GM12864 (cell line): ENCODE results near the gene SLC13A2.

Experiments
- DNase-seq: peaks from one replicate; pipeline ENCODE4 v3.0.0-alpha.2; 2011; ENCODE audit warnings: low read depth
- H3K4me3 ChIP-seq: 2 replicates; pipeline ENCODE4 v1.5.1; 2011; ENCODE audit warnings: mild to moderate bottlenecking, low read depth, low read length, control low read depth
- CTCF ChIP-seq: IDR thresholded peaks from 2 replicates; pipeline ENCODE4 v1.5.1; 2011; ENCODE audit warnings: low read depth, mild to moderate bottlenecking, moderate library complexity, low read length, control low read depth, inconsistent platforms; ENCODE audit errors: missing control alignments

The SLC13A2 gene

DNA sequence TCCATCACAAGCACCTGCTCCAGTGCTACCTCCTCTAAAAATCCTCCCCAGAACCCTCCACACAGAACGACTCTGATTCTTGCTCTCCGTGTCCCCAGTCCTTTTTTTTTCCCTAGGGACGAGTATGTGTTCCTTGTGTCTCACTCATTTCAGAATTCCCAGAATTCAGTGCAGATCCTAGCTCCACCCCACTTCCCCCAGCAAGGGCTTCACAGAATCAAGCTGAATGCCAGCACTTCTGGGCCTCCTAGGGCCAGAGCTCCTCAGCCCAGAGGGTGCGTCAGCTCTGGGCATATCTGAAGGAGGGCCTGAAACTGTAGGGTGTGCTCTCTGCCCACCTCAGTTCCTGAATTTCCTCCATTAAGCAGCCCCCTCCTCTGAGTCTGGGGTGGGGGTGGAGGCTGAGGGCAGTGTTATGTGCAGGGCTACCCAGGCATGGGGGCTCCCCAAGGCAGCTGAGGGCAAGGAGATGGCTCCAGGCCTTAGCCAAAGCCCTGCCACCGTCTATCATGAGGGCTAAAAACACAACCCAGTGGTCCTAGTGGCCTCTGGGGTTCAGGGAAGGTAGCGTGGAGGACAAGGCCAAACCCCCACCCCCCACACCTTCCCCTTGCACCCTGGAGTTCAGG is 72.5 kb downstream of the SLC13A2 start:
- H3K4me3 ChIP-seq = no peak overlapping the region
- DNase-seq = no peak
- TF ChIP-seq CTCF = no peak

DNA sequence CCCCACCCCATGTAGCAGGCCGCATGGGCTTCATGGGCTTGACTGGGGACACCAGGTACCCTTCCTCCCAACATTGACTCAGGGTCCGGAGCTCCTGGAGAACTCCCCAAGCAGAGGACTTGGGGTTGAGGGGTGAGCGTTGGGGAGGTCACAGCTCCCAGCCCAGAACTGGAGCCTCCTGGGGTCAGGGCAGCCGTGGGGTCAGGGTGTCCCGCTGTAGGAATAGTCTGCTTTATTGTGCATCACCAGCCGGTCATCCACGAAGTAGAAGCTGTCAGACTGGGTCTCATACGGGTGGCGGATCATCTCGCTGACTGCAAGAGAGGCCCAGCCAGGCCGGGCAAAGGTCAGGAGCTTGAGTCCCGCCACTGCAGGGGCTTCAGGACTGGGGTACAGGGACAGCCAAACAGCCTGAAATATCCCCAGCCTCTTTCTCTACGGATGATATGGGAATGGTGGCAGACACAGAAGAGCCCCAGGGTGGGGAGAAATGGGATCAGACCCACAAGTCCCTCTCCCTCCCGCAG is 73.7 kb downstream of the SLC13A2 start:
- DNase-seq = no peak
- H3K4me3 ChIP-seq = no peak overlapping the region
- no peak for TF ChIP-seq CTCF
